ENCODE results near the gene KCTD21.

- TF ChIP-seq FOXK2 (IDR thresholded peaks at IDR 0.05) = no peak
- TF ChIP-seq ELF4 (IDR thresholded peaks at IDR 0.05) = no peak
- TF ChIP-seq FOXA1 (IDR thresholded peaks at IDR 0.05) = no peak
- no peak for TF ChIP-seq FOXM1 (IDR thresholded peaks at IDR 0.05; ENCODE audit: borderline replicate concordance)
- TF ChIP-seq SP1 (IDR thresholded peaks at IDR 0.05) = no peak
- no peak for TF ChIP-seq NFRKB (IDR thresholded peaks at IDR 0.05)
- TF ChIP-seq HDGF (IDR thresholded peaks at IDR 0.05; ENCODE audit: borderline replicate concordance) = no peak
- no peak for TF ChIP-seq CTBP1 (IDR thresholded peaks at IDR 0.05; ENCODE audit: borderline replicate concordance)
Observed at GRCh38 chr11:78192911-78193351, 4.5 kb upstream of the KCTD21 start.

All from HEK293T (cell line).